ENCODE results near the gene GMIP. TPM values are rescaled to one million over a fixed set of nuclear protein-coding genes. Genes with fewer than 3 reads are reported as not detected.

Gene GMIP
- total RNA-seq, 1 donor: 3.2 TPM

- H3K4me3 ChIP-seq (ENCODE audit: low read depth, low read length): no peak overlapping the region
- DNase-seq (ENCODE audit: low read depth): no peak
These were observed 13.4 kb downstream of the GMIP start for GRCh38 chr19:19630062-19630414.

GRCh38 chr19:19628501-19629134 lies 14.8 kb downstream of the GMIP start:
- no peak for TF ChIP-seq CTCF (IDR thresholded peaks at IDR 0.05; ENCODE audit: insufficient read depth, low read length)
- peak overlapping the region; percentile 5 for H3K4me3 ChIP-seq (ENCODE audit: low read depth, low read length)
- no peak for DNase-seq (ENCODE audit: low read depth)

More at GRCh38 chr19:19630062-19630414, 13.4 kb downstream of the GMIP start:
- no peak for TF ChIP-seq CTCF (IDR thresholded peaks at IDR 0.05; ENCODE audit: insufficient read depth, low read length)

GRCh38 chr19:19627621-19628500 lies 15.6 kb downstream of the GMIP start, which contains the start of gene LPAR2:
Gene LPAR2, minus strand, starts transcription at chr19:19628220. Its CDS starts 945 bp downstream, at chr19:19627275.
- no peak for DNase-seq (ENCODE audit: low read depth)
- peak within 1 kb of the TSS; percentile 5 for H3K4me3 ChIP-seq (ENCODE audit: low read depth, low read length)
- no peak for TF ChIP-seq CTCF (IDR thresholded peaks at IDR 0.05; ENCODE audit: insufficient read depth, low read length)

GRCh38 chr19:19626516-19627472 lies 16.7 kb downstream of the GMIP start:
- TF ChIP-seq CTCF (IDR thresholded peaks at IDR 0.05; ENCODE audit: insufficient read depth, low read length): no peak
- no peak overlapping the region for H3K4me3 ChIP-seq (ENCODE audit: low read depth, low read length)
- DNase-seq (ENCODE audit: low read depth): no peak

GRCh38 chr19:19624032-19624570 lies 19.4 kb downstream of the GMIP start:
- no peak for TF ChIP-seq CTCF (IDR thresholded peaks at IDR 0.05; ENCODE audit: insufficient read depth, low read length)
- no peak for DNase-seq (ENCODE audit: low read depth)
- no peak overlapping the region for H3K4me3 ChIP-seq (ENCODE audit: low read depth, low read length)

GRCh38 chr19:19623383-19623782 lies 20.1 kb downstream of the GMIP start:
- no peak for TF ChIP-seq CTCF (IDR thresholded peaks at IDR 0.05; ENCODE audit: insufficient read depth, low read length)
- no peak for DNase-seq (ENCODE audit: low read depth)
- H3K4me3 ChIP-seq (ENCODE audit: low read depth, low read length): no peak overlapping the region
